GM18868 (cell line): ENCODE data around the gene VAMP7.
"Not testable (repeated sequence)": the region's sequence is repeated elsewhere in the genome, so short reads cannot be mapped to it uniquely, and the experiment has no call there.

Source experiments
- ATAC-seq: cut with Tn5 transposase; IDR thresholded peaks from one replicate; pipeline ENCODE4 v1.9.1; 2021; ENCODE audit warnings: mild to moderate bottlenecking, moderate library complexity; ENCODE audit not compliant: unreplicated experiment

Gene VAMP7

GRCh38 chrX:155900765-155901164 is 19.6 kb downstream of the VAMP7 start:
- ATAC-seq: no peak

GRCh38 chrX:155907661-155908060 is 26.5 kb downstream of the VAMP7 start:
- not testable (repeated sequence) for ATAC-seq

DNA sequence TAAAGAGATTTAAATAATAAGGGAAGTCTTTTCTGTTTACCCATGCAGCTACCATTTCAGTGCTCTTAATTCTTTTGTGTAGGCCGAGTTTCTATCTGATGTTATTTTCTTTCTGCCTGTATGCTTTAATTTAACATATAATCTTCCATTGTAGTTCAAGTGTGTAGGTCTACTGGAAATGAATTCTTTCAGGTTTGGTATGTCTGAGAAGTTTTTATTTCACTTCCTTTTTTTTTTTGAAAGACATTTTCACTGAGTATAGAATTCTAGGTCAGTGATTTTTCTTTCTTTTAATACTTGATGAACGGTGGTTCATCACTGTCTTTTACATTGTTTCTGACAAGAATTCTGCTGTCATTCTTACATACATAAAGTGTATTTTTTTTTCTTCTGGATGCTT is 42.1 kb downstream of the VAMP7 start:
- no peak for ATAC-seq

GRCh38 chrX:155930852-155931618 is 49.9 kb downstream of the VAMP7 start:
- ATAC-seq: not testable (repeated sequence)

GRCh38 chrX:155938132-155938531 is 57.0 kb downstream of the VAMP7 start:
- ATAC-seq: no peak

- no peak for ATAC-seq
These were observed 68.0 kb downstream of the VAMP7 start for GRCh38 chrX:155949098-155949497.

- ATAC-seq: no peak
These were observed 70.2 kb downstream of the VAMP7 start for GRCh38 chrX:155951237-155951789.

- ATAC-seq: no peak
These were observed 71.9 kb downstream of the VAMP7 start for GRCh38 chrX:155953055-155953454.

GRCh38 chrX:155954793-155955192 is 73.6 kb downstream of the VAMP7 start:
- ATAC-seq: no peak

- ATAC-seq: no peak
These were observed 75.0 kb downstream of the VAMP7 start for GRCh38 chrX:155956099-155956498.

DNA sequence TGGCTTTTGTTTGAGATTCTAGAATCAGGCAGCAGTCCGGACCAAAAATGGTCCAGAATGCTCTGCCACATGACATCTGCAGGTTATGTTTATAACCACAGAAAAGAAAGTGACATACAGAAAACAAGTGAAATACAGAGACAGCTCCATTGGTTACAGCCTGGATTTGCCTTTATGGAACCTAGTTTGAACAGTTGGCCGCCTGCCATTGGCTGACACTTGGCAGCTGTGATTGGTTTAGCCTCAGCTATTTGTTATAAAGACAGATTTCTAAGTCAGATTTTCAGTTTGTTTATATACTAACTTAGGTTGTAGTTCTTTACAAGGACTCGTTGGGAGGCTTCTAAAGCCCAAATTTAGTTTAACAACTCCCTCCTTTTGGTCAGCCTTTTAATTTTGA is 75.5 kb downstream of the VAMP7 start:
- ATAC-seq: no peak

GRCh38 chrX:155957843-155958242 is 76.7 kb downstream of the VAMP7 start:
- ATAC-seq: no peak

GRCh38 chrX:155959018-155959587 is 78.0 kb downstream of the VAMP7 start:
- no peak for ATAC-seq

DNA sequence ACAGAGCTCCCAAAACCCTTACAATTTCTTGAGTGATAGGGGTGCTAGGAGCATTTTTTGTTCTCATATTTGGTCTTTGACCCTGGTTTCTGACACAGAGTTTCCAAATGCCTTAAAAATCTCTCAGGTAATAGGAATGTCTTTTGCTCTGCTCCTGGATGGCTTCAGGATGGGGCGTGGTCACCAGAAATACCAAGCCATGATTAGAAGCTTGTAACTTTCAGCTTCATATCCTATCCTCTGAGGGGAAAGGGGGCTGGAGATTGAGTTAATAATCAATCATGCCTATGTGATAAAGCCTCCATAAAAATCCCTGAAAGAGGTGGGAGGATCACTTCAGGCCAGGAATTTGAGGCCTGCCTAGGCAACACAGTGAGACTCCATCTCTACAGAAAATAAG is 81.8 kb downstream of the VAMP7 start:
- ATAC-seq: no peak

DNA sequence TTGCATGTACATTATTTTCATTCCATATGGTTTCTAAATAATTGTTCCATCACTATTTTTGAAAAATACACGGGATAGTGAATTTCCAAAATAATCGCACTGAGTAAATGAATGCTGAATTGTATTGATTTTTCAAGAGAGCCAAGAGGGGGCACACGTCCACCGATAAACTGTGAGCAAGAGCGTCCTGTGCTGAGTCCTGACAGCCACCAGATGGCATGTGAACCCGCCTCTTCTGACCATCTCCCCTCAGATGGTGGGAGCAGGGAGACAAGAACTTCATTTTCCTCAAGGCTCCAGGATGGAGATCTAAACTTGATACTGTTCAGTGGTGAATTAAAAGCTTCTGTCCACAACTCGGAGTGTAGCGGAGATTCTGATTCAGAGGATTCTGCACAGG is 85.7 kb downstream of the VAMP7 start:
- peak; percentile 89 for ATAC-seq

DNA sequence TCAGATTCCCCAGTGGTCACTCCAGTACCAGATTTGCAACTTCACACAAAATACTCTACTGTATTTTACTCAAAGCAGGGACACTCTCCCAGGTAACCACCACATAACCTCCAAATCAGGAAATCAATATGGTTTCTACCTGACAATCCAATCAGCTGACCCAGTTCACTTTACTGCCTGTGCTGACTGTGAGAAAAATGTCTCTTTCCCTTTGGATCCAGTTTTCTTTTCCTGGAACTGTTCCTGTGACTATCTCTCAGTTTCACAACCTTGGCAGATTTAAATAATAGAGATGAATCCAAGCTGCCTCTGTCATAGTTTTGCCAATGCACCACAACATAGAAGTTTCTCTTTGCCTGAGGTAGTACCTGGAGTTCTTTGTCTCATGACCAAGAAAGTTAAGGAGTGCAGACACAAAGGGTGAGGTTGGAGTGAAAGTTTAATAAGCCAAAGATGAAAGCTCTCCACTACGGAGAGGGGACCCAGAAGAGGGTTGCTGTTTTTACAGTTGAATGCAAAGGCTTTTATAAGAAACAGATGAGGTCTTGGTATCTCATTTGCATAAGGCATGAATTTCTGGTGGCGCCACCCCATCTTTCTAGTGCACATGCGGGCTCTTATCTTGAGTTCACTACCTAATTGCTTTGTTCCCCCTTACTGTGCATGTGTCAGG is 86.6 kb downstream of the VAMP7 start:
- no peak for ATAC-seq

DNA sequence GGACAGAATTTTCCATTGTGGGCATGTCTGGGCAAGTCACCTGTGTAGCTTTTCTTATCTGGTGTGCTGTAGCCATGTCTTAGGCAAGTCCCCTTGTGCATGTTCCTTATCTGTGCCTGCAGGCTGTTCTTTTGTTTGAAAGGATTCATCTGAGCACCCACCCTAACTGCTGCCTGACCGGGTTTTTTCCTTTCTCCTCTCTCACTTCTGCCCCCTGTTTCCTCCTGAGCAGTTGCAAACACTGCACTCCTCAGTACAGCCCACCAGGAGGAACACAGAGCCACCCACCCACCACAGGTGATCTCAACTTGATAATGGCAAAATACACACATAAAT is 87.1 kb downstream of the VAMP7 start:
- no peak for ATAC-seq

DNA sequence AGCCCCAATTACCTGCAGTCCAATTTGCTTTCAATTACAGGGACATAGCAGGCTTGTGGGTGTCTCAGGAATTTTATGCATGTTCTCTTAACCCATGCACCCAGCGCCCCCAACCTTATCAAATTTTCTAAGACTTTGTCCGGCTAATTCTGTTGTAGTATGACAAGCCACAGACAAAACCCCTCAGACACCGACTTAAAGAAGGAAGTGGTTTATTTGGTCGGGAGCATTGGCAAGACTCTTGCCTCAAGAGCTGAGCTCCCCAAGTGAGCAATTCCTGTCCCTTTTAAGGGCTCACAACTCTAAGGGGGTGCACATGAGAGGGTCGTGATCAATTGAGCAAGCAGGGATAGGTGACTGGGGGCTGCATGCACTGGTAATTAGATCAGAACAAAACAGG is 87.6 kb downstream of the VAMP7 start:
- ATAC-seq: no peak

DNA sequence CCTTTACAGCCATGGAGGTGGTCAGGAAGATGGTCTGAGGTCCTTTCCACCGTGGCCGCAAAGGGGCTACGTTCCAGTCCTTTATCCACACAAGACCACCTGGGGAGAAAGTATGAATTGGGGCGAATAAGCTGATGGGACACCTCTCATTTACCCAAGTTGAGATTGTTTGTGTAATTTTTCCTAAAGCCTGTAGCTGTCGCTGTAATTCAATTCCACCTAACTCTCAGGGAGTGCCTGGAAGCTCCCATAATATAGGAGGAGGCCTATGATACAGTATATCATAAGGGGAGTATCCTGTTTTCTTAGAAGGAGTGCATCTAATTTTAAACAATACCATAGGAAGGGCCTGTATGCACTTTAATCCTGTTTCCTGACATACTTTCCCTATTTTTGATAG is 90.5 kb downstream of the VAMP7 start:
- not testable (repeated sequence) for ATAC-seq

DNA sequence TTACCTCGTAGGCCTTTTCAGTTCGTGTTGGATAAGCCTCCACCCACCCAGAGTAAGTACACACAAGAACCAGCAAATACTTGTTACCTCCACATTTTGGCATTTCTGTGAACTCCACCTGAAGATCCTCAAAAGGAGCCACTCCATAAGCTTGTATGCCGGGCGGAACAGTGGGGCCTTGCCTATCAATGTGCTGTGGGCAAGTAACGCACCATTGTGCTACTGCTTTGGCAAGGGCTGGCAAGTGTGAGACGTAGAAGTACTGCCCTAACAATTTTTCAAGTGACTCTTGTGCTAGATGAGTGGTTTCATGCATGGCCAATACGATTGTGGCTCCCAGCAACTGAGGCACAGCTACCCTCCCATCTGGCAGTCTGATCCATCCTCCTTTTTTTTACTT is 91.1 kb downstream of the VAMP7 start:
- ATAC-seq: not testable (repeated sequence)

DNA sequence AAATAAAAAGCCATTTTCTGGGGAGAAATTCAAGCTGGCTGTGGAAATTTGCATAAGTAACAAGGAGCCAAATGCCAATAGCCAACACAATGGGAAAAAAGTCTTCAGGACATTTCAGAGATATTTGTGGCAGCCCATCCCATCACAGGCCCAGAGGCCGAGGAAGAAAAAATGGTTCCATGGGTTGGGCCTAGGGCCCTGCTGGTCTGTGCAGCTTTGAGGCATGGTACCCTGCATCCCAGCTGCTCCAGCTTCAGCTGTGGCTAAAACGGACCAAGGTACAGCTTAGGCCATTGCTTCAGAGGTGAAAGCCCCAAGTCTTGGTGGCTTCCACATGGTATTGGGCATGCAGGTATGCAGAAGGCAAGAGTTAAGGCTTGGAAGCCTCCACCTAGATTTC is 102.2 kb downstream of the VAMP7 start:
- ATAC-seq: no peak

GRCh38 chrX:155985208-155985607 is 104.1 kb downstream of the VAMP7 start:
- no peak for ATAC-seq
